H9 (cell line): Measurements from ENCODE around the gene STPG1. TPM values are rescaled to one million over a fixed set of nuclear protein-coding genes. Genes with fewer than 3 reads are reported as not detected.

ENCODE experiments used
- DNase-seq: peaks from one replicate; pipeline ENCODE4 v3.0.0-alpha.2; 2017
- H2AFZ ChIP-seq: one replicate; pipeline ENCODE4 v1.6.1; 2013; ENCODE audit warnings: mild to moderate bottlenecking, low read length, control low read depth, moderate library complexity
- H2AK5ac ChIP-seq: 2 replicates; pipeline ENCODE4 v1.6.1; 2013; ENCODE audit warnings: low read length, control low read depth, mixed read lengths; ENCODE audit not compliant: insufficient read length
- H2BK120ac ChIP-seq: one replicate; pipeline ENCODE4 v1.6.1; 2013; ENCODE audit warnings: low read depth, mild to moderate bottlenecking, low read length, control low read depth, inconsistent platforms; ENCODE audit not compliant: poor library complexity, severe bottlenecking
- H2BK12ac ChIP-seq: 2 replicates; pipeline ENCODE4 v1.6.1; 2013; ENCODE audit warnings: low read length, control low read depth, mixed read lengths, low read depth; ENCODE audit not compliant: insufficient read length
- H2BK15ac ChIP-seq: 2 replicates; pipeline ENCODE4 v1.6.1; 2013; ENCODE audit warnings: low read depth, low read length, control low read depth
- H2BK20ac ChIP-seq: one replicate; pipeline ENCODE4 v1.6.1; 2013; ENCODE audit warnings: low read depth, mild to moderate bottlenecking, low read length, control low read depth, inconsistent platforms; ENCODE audit not compliant: poor library complexity, severe bottlenecking
- H2BK5ac ChIP-seq: 2 replicates; pipeline ENCODE4 v1.6.1; 2013; ENCODE audit warnings: low read length, control low read depth, mixed read lengths; ENCODE audit not compliant: insufficient read length
- H3K14ac ChIP-seq: 2 replicates; pipeline ENCODE4 v1.6.1; 2013; ENCODE audit warnings: low read length, control low read depth; ENCODE audit not compliant: insufficient read depth
- H3K18ac ChIP-seq: 2 replicates; pipeline ENCODE4 v1.6.1; 2013; ENCODE audit warnings: low read depth, mild to moderate bottlenecking, mixed read lengths, low read length, control low read depth; ENCODE audit not compliant: insufficient read length
- H3K23ac ChIP-seq: 2 replicates; pipeline ENCODE4 v1.6.1; 2013; ENCODE audit warnings: low read length, control low read depth, mixed read lengths, low read depth; ENCODE audit not compliant: insufficient read length
- H3K23me2 ChIP-seq: 2 replicates; pipeline ENCODE4 v1.6.1; 2013; ENCODE audit warnings: low read depth, mild to moderate bottlenecking, mixed read lengths, low read length, control low read depth; ENCODE audit not compliant: insufficient read length, poor library complexity, severe bottlenecking
- H3K27ac ChIP-seq: 2 replicates; pipeline ENCODE4 v1.5.1; 2013; ENCODE audit warnings: low read length, control low read depth, mixed read lengths, low read depth; ENCODE audit not compliant: insufficient read length
- H3K27me3 ChIP-seq: 2 replicates; pipeline ENCODE4 v1.6.1; 2013; ENCODE audit warnings: low read length, control low read depth, inconsistent platforms; ENCODE audit not compliant: insufficient read depth
- H3K4ac ChIP-seq: 2 replicates; pipeline ENCODE4 v1.6.1; 2013; ENCODE audit warnings: low read depth, mild to moderate bottlenecking, control low read depth, inconsistent platforms, low read length, moderate library complexity
- H3K4me1 ChIP-seq: 2 replicates; pipeline ENCODE4 v1.6.1; 2013; ENCODE audit warnings: low read length, control low read depth, inconsistent platforms; ENCODE audit not compliant: insufficient read depth
- H3K4me2 ChIP-seq: 2 replicates; pipeline ENCODE4 v1.6.1; 2013; ENCODE audit warnings: low read length, control low read depth, mixed read lengths; ENCODE audit not compliant: insufficient read length, insufficient read depth
- H3K56ac ChIP-seq: 2 replicates; pipeline ENCODE4 v1.6.1; 2013; ENCODE audit warnings: low read depth, mild to moderate bottlenecking, mixed read lengths, low read length, control low read depth; ENCODE audit not compliant: insufficient read length
- H3K79me1 ChIP-seq: 2 replicates; pipeline ENCODE4 v1.6.1; 2013; ENCODE audit warnings: low read depth, mild to moderate bottlenecking, moderate library complexity, low read length, control low read depth, inconsistent platforms; ENCODE audit not compliant: insufficient read depth, poor library complexity, severe bottlenecking
- H3K79me2 ChIP-seq: 2 replicates; pipeline ENCODE4 v1.6.1; 2013; ENCODE audit warnings: low read length, control low read depth, inconsistent platforms; ENCODE audit not compliant: insufficient read depth
- H3K9ac ChIP-seq: 2 replicates; pipeline ENCODE4 v1.6.1; 2013; ENCODE audit warnings: low read length, control low read depth, mixed read lengths; ENCODE audit not compliant: insufficient read length; ENCODE audit errors: extremely low read depth
- H3K9me3 ChIP-seq: one replicate; pipeline ENCODE4 v1.6.1; 2013; ENCODE audit warnings: low read depth, low read length, inconsistent platforms; ENCODE audit not compliant: control insufficient read depth
- H3T11ph ChIP-seq: one replicate; pipeline ENCODE4 v1.6.1; 2013; ENCODE audit warnings: mild to moderate bottlenecking, low read length, control low read depth, inconsistent platforms
- H4K20me1 ChIP-seq: one replicate; pipeline ENCODE4 v1.6.1; 2013; ENCODE audit not compliant: control insufficient read depth, insufficient read length, insufficient read depth
- H4K5ac ChIP-seq: 2 replicates; pipeline ENCODE4 v1.6.1; 2013; ENCODE audit warnings: low read depth, mild to moderate bottlenecking, mixed read lengths, low read length, control low read depth; ENCODE audit not compliant: insufficient read length
- H4K8ac ChIP-seq: replicated peaks from 2 replicates; pipeline ENCODE4 v1.6.1; 2013; ENCODE audit warnings: low read length, control low read depth, mixed read lengths, low read depth; ENCODE audit not compliant: insufficient read length
- H4K91ac ChIP-seq: 2 replicates; pipeline ENCODE4 v1.6.1; 2013; ENCODE audit warnings: low read depth, mild to moderate bottlenecking, moderate library complexity, mixed read lengths, low read length, control low read depth; ENCODE audit not compliant: insufficient read length
- H3K27ac Mint-ChIP-seq, 3 experiments: 2 replicates in 2 of 3; 3 replicates in 1 of 3; pipeline ENCODE4 v1.8.0; 2020 to 2021; ENCODE audit warnings: mixed read lengths in 3 of 3, mild to moderate bottlenecking in 1 of 3, moderate library complexity in 1 of 3
- H3K27me3 Mint-ChIP-seq: 2 replicates; pipeline ENCODE4 v1.8.0; 2021; ENCODE audit warnings: low read depth, mild to moderate bottlenecking, moderate library complexity, mixed read lengths
- H3K36me3 Mint-ChIP-seq, 3 experiments: 2 replicates in 2 of 3; 3 replicates in 1 of 3; pipeline ENCODE4 v1.8.0; 2020 to 2021; ENCODE audit warnings: low read depth in 3 of 3, mixed read lengths in 3 of 3; ENCODE audit not compliant: insufficient read depth in 1 of 3
- H3K4me1 Mint-ChIP-seq, 2 experiments: 2 replicates each; pipeline ENCODE4 v1.8.0; 2020; ENCODE audit warnings: mixed read lengths in 2 of 2
- H3K4me3 Mint-ChIP-seq, 2 experiments: 2 replicates in 1 of 2; 3 replicates in 1 of 2; pipeline ENCODE4 v1.8.0; 2020 to 2021; ENCODE audit warnings: mild to moderate bottlenecking in 2 of 2, mixed read lengths in 2 of 2, moderate library complexity in 1 of 2
- H3K9me3 Mint-ChIP-seq, 2 experiments: 2 replicates in 1 of 2; 3 replicates in 1 of 2; pipeline ENCODE4 v1.8.0; 2020; ENCODE audit warnings: mild to moderate bottlenecking in 2 of 2, mixed read lengths in 2 of 2, moderate library complexity in 1 of 2
- WGBS: extraction: QIAGEN DNeasy Blood & Tissue Kit; methylation state at CpG from one replicate; pipeline ENCODE4 v1.1.7; 2013; ENCODE audit warnings: missing lambda C conversion rate, low lambda C conversion rate, mixed read lengths; ENCODE audit not compliant: insufficient read length; ENCODE audit errors: extremely low coverage; 5-methylcytosine and 5-hydroxymethylcytosine counted together
- total RNA-seq: library from RNA; stranded (reverse); gene quantifications from 2 replicates; pipeline ENCODE4 v1.2.1, GENCODE V29; 2021
- TF ChIP-seq, protein P1 (sequence below): fragments of 200-600 bp; sonication (generic); conservative IDR thresholded peaks from 3 replicates; pipeline ENCODE4 v1.8.0; 2021; ENCODE audit warnings: antibody characterized with exemption, mild to moderate bottlenecking

Gene STPG1
- total RNA-seq, 1 experiment from 2014 or later, result 8.3 TPM

DNA sequence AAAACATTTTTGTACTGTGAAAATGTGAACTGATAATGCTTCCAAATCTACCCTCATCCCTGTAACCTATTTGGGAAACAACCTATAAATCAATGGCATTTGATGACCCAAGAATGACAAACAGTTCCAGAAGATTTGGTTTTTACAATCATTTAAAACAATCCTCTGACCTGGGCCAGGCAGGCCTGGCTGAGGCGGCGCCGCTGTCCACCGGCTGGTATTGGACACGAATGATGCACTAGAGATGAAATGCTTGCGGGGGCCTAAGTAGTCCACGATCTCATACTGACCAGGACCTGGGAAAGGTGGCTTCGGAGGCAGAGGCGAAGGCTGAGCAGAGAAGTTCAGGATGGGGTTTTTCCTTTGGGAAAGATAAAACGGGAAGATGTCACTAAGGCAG is 52.9 kb downstream of the STPG1 start:
- WGBS, result no CpG with 5 or more reads among the region's 10 CpGs
- Histone ChIP-seq H3K4me1 (no peaks in the 10 kb centered on the region), H3K14ac (no peak overlapping the region), H3K79me1 (no peaks in the 10 kb centered on the region), H3K9ac (no peak overlapping the region), H2BK12ac (no peak overlapping the region), H3T11ph (no peak overlapping the region), H2BK5ac (no peak overlapping the region), H3K27me3 (no peaks in the 10 kb centered on the region), H2BK15ac (no peak overlapping the region), H4K5ac (no peak overlapping the region), H2AFZ (no peak overlapping the region), H4K8ac (no peak overlapping the region), H3K56ac (no peak overlapping the region), H3K23me2 (no peaks in the 10 kb centered on the region), H2AK5ac (no peak overlapping the region), H2BK120ac (no peak overlapping the region), H2BK20ac (no peak overlapping the region), H3K79me2 (no peaks in the 10 kb centered on the region), H3K4ac (no peak overlapping the region), H3K18ac (no peak overlapping the region), H3K23ac (no peak overlapping the region), H3K4me2 (no peak overlapping the region), H3K27ac (no peak overlapping the region), H4K91ac (no peak overlapping the region), H4K20me1 (no peaks in the 10 kb centered on the region), H3K9me3 (no peaks in the 10 kb centered on the region)
- H3K4me3 Mint-ChIP-seq, result no peak overlapping the region
- DNase-seq, result no peak
- TF ChIP-seq, protein P1, sequence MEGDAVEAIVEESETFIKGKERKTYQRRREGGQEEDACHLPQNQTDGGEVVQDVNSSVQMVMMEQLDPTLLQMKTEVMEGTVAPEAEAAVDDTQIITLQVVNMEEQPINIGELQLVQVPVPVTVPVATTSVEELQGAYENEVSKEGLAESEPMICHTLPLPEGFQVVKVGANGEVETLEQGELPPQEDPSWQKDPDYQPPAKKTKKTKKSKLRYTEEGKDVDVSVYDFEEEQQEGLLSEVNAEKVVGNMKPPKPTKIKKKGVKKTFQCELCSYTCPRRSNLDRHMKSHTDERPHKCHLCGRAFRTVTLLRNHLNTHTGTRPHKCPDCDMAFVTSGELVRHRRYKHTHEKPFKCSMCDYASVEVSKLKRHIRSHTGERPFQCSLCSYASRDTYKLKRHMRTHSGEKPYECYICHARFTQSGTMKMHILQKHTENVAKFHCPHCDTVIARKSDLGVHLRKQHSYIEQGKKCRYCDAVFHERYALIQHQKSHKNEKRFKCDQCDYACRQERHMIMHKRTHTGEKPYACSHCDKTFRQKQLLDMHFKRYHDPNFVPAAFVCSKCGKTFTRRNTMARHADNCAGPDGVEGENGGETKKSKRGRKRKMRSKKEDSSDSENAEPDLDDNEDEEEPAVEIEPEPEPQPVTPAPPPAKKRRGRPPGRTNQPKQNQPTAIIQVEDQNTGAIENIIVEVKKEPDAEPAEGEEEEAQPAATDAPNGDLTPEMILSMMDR, result no peak
- peaks cover 3 to 9% (median 8%) of the 10 kb centered on the region in 3 experiments; a peak in 5 of 7 replicates for H3K36me3 Mint-ChIP-seq
- no peaks in the 10 kb centered on the region for H3K9me3 Mint-ChIP-seq
- H3K27me3 Mint-ChIP-seq, result no peaks in the 10 kb centered on the region
- H3K27ac Mint-ChIP-seq, result no peak overlapping the region
- peaks cover 12 to 20% of the 10 kb centered on the region in 2 experiments for H3K4me1 Mint-ChIP-seq
